Gastroesophageal sphincter (tissue), 3 donors: ENCODE results near the gene AGL.

Source experiments
- CTCF ChIP-seq, 4 experiments: fragments of 200-600 bp in 2 of 4; fragments of 450-650 bp in 2 of 4; sonication (generic) in 1 of 4; IDR thresholded peaks; one replicate each; pipeline ENCODE4 v1.5.1; 2017 to 2019; ENCODE audit warnings: antibody characterized with exemption in 4 of 4, mild to moderate bottlenecking in 2 of 4, moderate library complexity in 2 of 4
- EP300 ChIP-seq: sonication (generic); formaldehyde crosslinking; IDR thresholded peaks from one replicate; pipeline ENCODE4 v1.6.1; 2017; ENCODE audit warnings: antibody characterized with exemption, mild to moderate bottlenecking
- POLR2A ChIP-seq, 2 donors: fragments of 450-650 bp; IDR thresholded peaks; one replicate each; pipeline ENCODE4 v1.6.1; 2017; ENCODE audit warnings: antibody characterized with exemption in 2 of 2, mild to moderate bottlenecking in 2 of 2, moderate library complexity in 1 of 2
- POLR2AphosphoS5 ChIP-seq: sonication (generic); formaldehyde crosslinking; IDR thresholded peaks from one replicate; pipeline ENCODE4 v1.6.1; 2017; ENCODE audit warnings: antibody characterized with exemption

- no peak for TF ChIP-seq EP300
- TF ChIP-seq CTCF (IDR thresholded peaks at IDR 0.05): no peak
- TF ChIP-seq POLR2A (IDR thresholded peaks at IDR 0.05): no peak
- no peak for TF ChIP-seq POLR2AphosphoS5
Measured at GRCh38 chr1:99860703-99861102, 10.5 kb downstream of the AGL start.
